ENCODE data around the gene SMIM9.
"Not testable (repeated sequence)": the region's sequence is repeated elsewhere in the genome, so short reads cannot be mapped to it uniquely, and the experiment has no call there.

Gene SMIM9

GRCh38 chrX:154834562-154834961, at the start of gene SMIM9:
Gene SMIM9 (minus strand): TSS chrX:154834662. CDS start chrX:154830856, 3,806 bp downstream.
- no peak for DNase-seq (ENCODE audit: low spot score)

DNA sequence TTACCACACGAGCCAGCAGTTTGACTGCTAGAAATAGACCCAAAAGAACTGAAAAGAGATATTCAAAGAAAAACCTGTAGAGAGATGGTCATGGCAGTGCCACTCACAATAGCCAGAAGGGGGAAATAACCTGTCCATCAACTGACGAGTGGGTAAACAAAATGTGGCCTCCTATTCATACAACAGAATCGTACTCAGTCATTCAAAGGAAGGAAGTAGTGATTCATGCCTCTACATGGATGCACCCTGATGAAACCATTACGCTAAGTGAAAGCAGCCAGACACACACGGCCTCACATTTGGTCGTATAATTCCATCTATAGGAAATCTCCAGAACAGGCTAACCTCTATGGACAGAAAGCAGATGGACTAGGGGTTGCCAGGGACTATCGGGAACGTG, 49.6 kb upstream of the SMIM9 start:
- DNase-seq (ENCODE audit: low spot score) = not testable (repeated sequence)

DNA sequence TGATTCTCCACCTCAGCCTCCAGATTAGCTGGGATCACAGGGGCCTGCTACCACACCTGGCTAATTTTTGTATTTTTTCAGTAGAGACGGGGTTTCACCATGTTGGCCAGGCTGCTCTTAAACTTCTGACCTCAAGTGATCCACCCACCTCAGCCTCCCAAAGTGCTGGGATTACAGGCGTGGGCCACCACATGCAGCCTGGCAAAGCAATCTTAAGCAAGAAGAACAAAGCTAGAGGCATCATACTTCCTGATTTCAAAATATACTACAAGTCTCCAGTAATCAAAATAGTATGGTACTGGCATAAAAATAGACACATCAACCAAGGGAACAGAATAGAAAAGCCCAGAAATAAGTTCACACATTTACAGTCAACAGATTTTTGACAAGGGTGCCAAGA, 38.9 kb upstream of the SMIM9 start:
- DNase-seq (ENCODE audit: low spot score) = no peak

DNA sequence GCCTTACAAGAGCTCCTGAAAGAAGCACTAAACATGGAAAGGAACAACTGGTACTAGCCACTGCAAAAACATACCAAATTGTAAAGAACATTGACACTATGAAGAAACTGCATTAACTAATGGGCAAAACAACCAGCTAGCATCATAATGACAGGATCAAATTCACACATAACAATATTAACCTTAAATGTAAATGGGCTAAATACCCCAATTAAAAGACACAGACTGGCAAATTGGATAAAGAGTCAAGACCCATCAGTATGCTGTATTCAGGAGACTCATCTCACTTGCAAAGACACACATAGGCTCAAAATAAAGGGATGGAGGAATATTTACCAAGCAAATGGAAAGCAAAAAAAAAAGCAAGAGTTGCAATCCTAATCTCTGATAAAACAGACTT, 34.1 kb upstream of the SMIM9 start:
- DNase-seq (ENCODE audit: low spot score) = not testable (repeated sequence)

- no peak for DNase-seq (ENCODE audit: low spot score)
These were observed 20.8 kb upstream of the SMIM9 start for GRCh38 chrX:154855256-154855655.

DNA sequence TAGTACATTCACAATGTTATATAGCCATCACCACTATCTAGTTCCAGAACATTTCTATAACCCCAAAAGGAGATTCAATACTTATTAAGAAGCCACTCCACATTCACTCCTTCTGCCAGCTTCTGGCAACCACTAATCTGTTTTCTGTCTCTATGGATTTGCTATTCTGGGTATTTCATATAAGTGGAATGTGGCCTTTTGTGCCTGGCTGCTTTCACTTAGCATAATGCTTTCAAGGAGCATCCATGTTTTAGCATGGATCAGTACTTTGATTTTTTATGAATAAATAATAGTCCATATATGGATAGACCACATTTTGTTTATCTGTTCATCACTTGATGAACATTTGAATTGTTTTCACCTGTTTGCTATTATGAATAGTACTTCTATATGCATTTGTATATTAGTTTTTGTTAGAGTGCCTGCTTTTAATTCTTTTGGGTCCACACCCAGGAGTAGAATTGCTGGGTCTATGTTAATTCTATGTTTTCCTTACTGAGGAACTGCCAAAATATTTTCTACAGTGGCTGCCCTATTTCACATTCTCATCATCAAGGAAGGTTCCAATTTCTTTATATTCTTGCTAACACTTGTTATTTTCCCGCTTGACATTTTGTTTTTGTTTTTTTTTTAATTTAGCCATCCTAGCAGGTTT, 16.6 kb upstream of the SMIM9 start:
- DNase-seq (ENCODE audit: low spot score) = no peak

DNA sequence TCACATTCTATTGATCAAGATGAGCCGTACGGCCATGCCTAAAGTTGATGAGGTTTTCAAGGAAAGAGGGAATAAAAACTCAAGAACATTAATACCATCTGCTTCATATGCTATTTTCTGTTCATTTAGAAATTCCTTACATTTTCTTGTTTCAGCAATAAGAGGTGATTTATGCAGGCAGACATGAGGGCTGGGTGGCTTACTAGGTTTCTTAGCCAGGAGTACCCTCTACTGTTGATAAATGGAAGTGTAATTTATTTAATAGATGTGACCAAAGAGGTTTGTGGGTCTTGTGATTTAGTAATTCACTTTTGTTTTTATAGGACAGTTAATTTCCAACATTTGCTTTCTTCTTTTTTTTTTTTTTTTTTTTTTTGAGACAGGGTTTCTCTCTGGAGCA, 6.4 kb upstream of the SMIM9 start:
- DNase-seq (ENCODE audit: low spot score) = peak; percentile 62

DNA sequence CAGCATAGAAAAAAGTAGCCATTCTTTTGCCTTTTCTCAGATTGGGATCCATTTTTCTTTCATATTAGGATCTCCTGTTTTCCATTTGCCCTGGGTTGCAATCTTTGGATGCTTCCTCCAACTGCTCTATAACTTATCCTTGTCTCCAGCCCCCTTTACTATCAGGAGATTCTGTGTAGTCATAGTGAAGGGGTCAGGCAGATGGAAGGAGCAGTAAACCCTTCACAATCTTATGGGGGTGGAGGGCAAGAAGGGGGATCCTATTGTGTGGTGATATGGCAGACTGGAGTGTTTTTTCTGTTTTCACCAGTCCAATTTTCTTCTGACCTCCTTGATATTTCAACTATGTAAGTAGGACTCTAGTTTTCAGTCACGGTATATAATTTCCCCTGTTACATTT, 1.7 kb upstream of the SMIM9 start:
- DNase-seq (ENCODE audit: low spot score) = no peak

- no peak for DNase-seq (ENCODE audit: low spot score)
These were observed 652 bp downstream of the SMIM9 start for GRCh38 chrX:154833746-154834274.

DNA sequence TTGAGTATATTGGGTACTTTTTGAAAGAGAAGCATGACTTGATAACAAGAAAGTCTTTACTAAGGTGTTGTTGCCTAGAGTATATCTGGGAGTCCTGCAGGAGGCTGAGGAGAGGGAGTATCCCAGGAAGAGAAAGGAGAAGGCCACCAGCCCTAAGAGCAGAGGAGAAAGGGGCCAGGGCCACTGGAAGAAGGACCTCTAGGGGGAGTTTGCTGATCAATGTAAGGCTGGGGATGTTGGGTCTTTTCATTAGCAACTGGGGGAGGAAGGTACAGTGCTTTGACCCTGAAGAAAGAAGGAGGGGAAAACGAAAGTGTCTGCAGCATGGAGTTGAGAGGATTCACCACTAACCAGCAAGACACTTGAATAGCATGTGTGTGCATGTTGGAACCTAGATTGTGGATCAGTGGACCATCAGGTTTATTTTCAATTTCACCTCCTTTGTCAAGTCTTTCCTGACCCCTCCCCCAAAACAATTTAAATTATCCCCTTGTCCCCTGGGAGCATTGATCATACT, 4.5 kb downstream of the SMIM9 start:
- no peak for DNase-seq (ENCODE audit: low spot score)

- no peak for DNase-seq (ENCODE audit: low spot score)
These were observed 5.3 kb downstream of the SMIM9 start for GRCh38 chrX:154829134-154829533.

- DNase-seq (ENCODE audit: low spot score) = no peak
These were observed 6.5 kb downstream of the SMIM9 start for GRCh38 chrX:154828016-154828408.

DNA sequence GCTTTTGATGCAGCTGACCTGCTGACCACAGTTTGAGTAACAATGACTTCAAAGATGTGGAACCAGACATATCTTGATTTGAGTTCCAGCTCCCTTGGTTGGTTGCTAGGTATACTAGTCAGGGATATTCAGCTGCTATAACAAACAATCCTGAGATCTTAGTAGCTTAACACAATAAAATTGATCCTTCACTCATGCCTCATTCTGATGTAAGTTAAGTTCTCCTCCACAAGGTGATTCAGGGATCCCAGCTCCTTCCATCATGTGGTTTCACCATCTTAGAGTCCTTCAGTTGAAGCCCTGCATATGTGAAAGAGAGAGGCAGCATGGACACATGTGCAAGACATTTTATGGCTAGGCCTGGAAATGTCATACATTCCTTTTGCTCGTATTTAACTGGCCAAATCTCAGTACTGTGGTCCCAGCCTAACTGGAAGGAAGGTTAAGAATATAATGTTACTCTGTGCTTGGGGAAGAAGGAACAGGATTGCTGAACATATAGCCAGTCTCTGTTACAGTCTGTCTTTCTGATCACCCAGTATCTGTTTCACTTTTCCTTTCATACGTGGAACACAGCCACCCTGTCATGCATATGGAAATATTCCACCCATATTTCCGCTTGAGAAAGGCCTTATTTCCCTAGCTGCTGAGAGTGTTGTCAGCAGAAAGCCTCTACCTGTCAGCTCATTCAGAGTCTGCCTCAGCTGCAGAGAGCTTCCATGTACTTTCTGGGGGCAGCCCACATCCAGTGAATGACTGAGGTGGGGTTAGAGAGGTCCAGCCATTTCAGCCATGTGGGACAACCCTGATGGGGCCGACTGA, 7.1 kb downstream of the SMIM9 start:
- no peak for DNase-seq (ENCODE audit: low spot score)

DNA sequence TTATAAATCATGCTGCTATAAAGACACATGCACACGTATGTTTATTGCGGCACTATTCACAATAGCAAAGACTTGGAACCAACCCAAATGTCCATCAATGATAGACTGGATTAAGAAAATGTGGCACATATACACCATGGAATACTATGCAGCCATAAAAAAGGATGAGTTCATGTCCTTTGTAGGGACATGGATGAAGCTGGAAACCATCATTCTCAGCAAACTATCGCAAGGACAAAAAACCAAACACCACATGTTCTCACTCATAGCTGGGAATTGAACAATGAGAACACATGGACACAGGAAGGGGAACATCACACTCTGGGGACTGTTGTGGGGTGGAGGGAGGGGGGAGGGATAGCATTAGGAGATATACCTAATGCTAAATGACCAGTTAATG, 8.9 kb downstream of the SMIM9 start:
- not testable (repeated sequence) for DNase-seq (ENCODE audit: low spot score)

DNA sequence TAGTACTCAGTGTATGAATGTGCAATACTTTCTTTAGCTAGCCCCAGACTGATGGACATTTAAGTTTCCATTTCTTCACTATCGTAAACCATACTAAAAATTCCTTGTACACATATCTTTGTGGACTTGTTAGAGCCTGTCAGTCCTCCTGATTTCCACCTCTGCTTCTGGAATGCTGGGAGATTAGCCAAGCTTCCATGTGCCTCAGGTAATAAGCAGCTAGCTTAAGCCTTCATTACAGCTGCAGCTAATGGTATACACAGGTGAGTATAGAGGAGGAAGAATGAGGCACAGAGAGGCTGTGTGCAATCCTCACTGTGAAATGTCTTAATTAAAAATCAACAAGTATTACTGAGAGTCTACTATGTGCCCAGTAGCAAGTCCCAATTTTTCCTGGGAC, 9.8 kb downstream of the SMIM9 start:
- DNase-seq (ENCODE audit: low spot score) = no peak

DNA sequence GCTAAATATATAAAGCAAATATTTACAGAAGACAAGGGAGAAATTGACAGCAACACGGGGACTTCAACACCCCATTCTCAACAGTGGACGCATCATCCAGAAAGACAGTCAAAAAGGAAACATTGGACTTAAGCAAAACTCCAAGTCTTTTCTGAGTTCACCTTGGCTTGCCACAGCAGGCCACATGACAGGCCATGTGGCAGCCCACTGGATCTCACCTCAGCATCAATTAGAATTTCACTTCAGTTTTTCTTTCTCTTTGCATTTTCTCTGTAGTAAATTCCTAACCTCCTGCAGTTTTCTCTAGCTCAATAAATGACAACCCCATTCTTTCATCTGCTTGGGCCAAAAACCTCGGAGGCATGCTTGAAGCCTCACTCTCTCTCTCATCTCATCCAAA, 12.4 kb downstream of the SMIM9 start:
- no peak for DNase-seq (ENCODE audit: low spot score)

DNA sequence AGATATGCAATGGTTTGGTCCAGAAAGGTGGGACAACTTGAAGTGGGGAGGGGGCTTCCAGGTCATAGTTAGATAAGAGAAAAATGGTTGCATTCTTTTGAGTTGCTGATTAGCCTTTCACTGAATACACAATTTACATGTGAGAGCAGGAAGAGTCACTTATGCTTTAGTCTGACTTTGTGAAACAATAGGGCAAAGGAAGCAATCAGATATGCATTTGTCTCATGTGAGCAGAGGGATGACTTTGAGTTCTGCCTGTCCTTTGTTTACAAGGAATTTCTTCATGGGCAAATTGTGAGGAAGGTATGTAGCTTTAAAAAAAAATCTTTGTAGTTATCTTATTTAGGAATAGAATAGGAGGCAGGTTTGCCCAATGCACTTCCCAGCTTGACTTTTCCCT, 12.9 kb downstream of the SMIM9 start:
- no peak for DNase-seq (ENCODE audit: low spot score)

- no peak for DNase-seq (ENCODE audit: low spot score)
These were observed 14.6 kb downstream of the SMIM9 start for GRCh38 chrX:154819771-154820341.

DNA sequence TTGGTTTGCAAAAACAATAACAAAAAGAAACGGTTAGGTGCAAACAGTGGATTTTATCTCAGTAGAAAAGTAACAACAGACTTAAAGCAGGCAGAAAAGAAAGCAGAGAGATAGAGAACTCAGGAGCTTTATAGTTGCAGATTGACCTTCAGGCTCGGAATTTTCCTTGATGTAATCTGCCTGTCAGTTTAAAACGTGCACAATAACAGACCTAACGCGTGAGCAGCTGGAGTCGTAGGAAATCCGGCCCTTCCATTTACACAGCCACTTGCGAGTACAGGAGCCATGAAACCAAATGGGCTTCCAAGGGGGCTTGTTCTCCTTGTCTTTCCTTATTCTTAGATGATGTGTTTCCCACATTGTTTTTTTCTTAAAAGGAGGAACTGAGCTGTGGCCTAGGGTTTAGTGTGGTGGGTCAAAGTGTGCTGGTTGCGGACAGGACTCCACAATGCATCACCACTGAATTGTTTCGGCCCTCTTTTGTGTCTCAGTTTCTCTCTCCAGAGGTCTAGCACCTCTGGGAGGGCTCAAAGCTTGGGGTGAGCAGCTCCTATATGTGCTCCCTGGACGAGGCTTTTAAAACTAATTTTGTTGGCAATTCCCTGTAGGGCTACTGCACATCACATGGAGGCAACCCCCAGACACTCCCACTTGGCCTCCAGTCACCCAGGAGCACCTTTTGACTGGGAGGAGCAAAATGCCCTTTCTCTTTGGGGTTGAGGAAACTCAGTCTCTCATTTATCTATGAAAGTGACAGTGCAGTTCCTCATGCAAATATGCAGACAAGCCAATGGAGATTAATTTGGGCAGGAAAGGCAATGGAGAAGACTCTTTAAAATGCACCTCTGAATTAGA, 15.3 kb downstream of the SMIM9 start:
- no peak for DNase-seq (ENCODE audit: low spot score)

DNA sequence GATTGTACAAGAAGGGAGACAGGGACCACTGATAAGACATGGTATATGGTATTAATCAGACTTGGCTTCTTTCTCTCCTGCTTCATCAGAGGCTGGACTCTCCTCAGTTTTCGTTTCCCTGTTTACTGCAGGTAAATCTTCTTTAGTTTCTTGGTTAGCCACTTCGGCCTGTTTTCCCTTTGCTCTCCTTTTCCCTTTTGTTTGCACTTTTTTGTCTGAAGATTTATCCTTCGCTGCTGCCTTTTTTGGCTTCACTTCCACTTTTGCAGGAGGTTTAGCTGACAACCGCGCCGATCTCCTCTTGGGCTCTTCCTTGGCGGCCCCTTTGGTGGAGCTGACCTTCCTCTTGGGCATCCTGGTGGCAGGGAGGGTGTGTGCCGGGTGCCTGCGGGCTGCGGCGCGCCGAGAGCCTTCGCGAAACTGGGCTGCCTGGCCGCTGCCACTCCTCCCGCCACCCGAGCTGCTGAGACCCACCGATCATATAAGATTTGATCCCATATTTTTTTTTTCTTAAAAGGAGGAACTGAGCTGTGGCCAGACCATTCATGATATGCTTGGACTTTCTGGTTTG, 17.3 kb downstream of the SMIM9 start:
- DNase-seq (ENCODE audit: low spot score) = not testable (repeated sequence)

GRCh38 chrX:154816326-154816898, 18.1 kb downstream of the SMIM9 start:
- DNase-seq (ENCODE audit: low spot score) = not testable (repeated sequence)
